KMS-11 (cell line): ENCODE data around the gene C16orf78.

Experiments
- H2AFZ ChIP-seq: fragments of 200-600 bp; sonication (generic); 2 replicates; pipeline ENCODE4 v1.6.1; 2016; ENCODE audit warnings: antibody characterized with exemption, mixed run types, low read depth
- H3K27ac ChIP-seq: fragments of 200-600 bp; sonication (generic); 2 replicates; pipeline ENCODE4 v1.6.1; 2016; ENCODE audit warnings: mild to moderate bottlenecking, mixed run types
- H3K27me3 ChIP-seq: fragments of 200-600 bp; sonication (generic); 2 replicates; pipeline ENCODE4 v1.6.1; 2017; ENCODE audit warnings: mild to moderate bottlenecking, low read depth, mixed run types, moderate library complexity; ENCODE audit not compliant: insufficient read depth
- H3K36me3 ChIP-seq: fragments of 200-600 bp; sonication (generic); 2 replicates; pipeline ENCODE4 v1.6.1; 2017; ENCODE audit warnings: mild to moderate bottlenecking, mixed run types; ENCODE audit not compliant: insufficient read depth
- H3K4me1 ChIP-seq: fragments of 200-600 bp; sonication (generic); 2 replicates; pipeline ENCODE4 v1.6.1; 2016; ENCODE audit warnings: mild to moderate bottlenecking, low read depth, mixed run types; ENCODE audit not compliant: poor library complexity, severe bottlenecking
- H3K4me2 ChIP-seq: fragments of 200-600 bp; sonication (generic); 2 replicates; pipeline ENCODE4 v1.7.0; 2016; ENCODE audit warnings: mild to moderate bottlenecking, mixed run types
- H3K4me3 ChIP-seq: fragments of 200-600 bp; sonication (generic); IDR thresholded peaks from 2 replicates; pipeline ENCODE4 v1.6.1; 2017; ENCODE audit warnings: low read depth, low read length, mixed read lengths; ENCODE audit not compliant: insufficient read depth
- H3K79me2 ChIP-seq: fragments of 200-600 bp; sonication (generic); 2 replicates; pipeline ENCODE4 v1.6.1; 2016; ENCODE audit warnings: low read depth, mixed run types; ENCODE audit not compliant: insufficient read depth
- H3K9ac ChIP-seq: fragments of 200-600 bp; sonication (generic); 2 replicates; pipeline ENCODE4 v1.6.1; 2016; ENCODE audit warnings: mild to moderate bottlenecking, mixed run types
- H4K20me1 ChIP-seq: fragments of 200-600 bp; sonication (generic); 2 replicates; pipeline ENCODE4 v1.6.1; 2016; ENCODE audit warnings: mild to moderate bottlenecking, mixed run types; ENCODE audit not compliant: insufficient read depth
- CTCF ChIP-seq: fragments of 200-600 bp; sonication (generic); conservative IDR thresholded peaks from 2 replicates; pipeline ENCODE4 v1.6.1; 2017; ENCODE audit warnings: low read depth, mild to moderate bottlenecking, antibody characterized with exemption, low read length, moderate library complexity, mixed read lengths

Gene C16orf78

GRCh38 chr16:49431040-49431439 is 57.4 kb downstream of the C16orf78 start:
- Histone ChIP-seq H3K36me3 (no peaks in the 10 kb centered on the region), H3K9ac (no peak overlapping the region)

DNA sequence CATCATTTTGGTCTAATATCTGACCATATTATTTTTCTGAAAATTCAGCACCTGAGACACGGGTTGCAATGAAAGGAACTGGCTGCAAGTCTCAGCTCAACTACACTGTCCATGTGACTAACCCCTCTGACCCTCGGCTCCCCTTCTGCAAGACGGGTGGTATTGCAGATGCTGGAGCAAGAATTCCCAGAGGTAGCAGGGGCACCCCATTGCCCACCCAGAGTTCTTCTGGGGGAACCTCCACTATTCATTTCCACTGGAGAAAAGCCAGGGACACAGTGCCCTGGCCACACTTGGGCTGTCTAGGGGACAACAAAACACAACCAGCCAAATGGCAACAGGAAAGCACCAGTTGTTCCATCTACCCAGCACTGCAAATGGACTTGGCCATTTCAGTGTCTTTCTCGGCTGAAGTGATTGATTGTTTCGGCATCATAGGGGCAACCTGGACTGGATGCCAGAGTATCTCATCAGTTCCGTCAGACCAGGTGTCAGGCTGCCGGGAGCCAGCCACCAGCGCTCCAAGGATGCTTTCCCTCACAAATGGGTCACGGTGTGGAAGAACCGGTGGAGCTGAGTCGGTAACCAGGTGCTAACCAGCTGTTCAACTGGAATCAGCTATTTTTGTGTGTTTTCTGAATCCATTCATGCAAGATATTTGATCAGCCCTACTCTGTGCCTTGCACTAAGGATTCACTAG is 58.1 kb downstream of the C16orf78 start:
- no peak overlapping the region for H2AFZ ChIP-seq
- no peak overlapping the region for H3K4me3 ChIP-seq
- H3K27me3 ChIP-seq = no peaks in the 10 kb centered on the region
- H3K36me3 ChIP-seq = no peaks in the 10 kb centered on the region
- no peak overlapping the region for H3K4me2 ChIP-seq
- H3K27ac ChIP-seq = no peak overlapping the region
- H3K79me2 ChIP-seq = no peaks in the 10 kb centered on the region
- no peak overlapping the region for H3K9ac ChIP-seq
- H3K4me1 ChIP-seq = no peaks in the 10 kb centered on the region
- TF ChIP-seq CTCF = no peak
- H4K20me1 ChIP-seq = no peaks in the 10 kb centered on the region

More at GRCh38 chr16:49431040-49431439, 57.4 kb downstream of the C16orf78 start:
- Histone ChIP-seq H3K4me1 (no peaks in the 10 kb centered on the region), H3K4me2 (no peak overlapping the region), H3K4me3 (no peak overlapping the region), H3K27ac (no peak overlapping the region), H3K79me2 (no peaks in the 10 kb centered on the region), H3K27me3 (no peaks in the 10 kb centered on the region), H2AFZ (no peak overlapping the region), H4K20me1 (no peaks in the 10 kb centered on the region)
- no peak for TF ChIP-seq CTCF

GRCh38 chr16:49434733-49435132 is 61.1 kb downstream of the C16orf78 start:
- H3K4me1 ChIP-seq = no peaks in the 10 kb centered on the region
- no peak for TF ChIP-seq CTCF
- H3K27me3 ChIP-seq = no peaks in the 10 kb centered on the region
- H3K4me2 ChIP-seq = no peak overlapping the region
- H3K9ac ChIP-seq = no peak overlapping the region
- H3K27ac ChIP-seq = no peak overlapping the region
- H3K36me3 ChIP-seq = no peaks in the 10 kb centered on the region
- no peak overlapping the region for H2AFZ ChIP-seq
- no peaks in the 10 kb centered on the region for H3K79me2 ChIP-seq
- no peaks in the 10 kb centered on the region for H4K20me1 ChIP-seq
- no peak overlapping the region for H3K4me3 ChIP-seq

GRCh38 chr16:49436181-49436580 is 62.6 kb downstream of the C16orf78 start:
- Histone ChIP-seq H3K4me1 (peaks cover 3% of the 10 kb centered on the region), H3K4me2 (no peak overlapping the region)
- no peak for TF ChIP-seq CTCF

More at GRCh38 chr16:49436181-49436580, 62.6 kb downstream of the C16orf78 start:
- Histone ChIP-seq H2AFZ (no peak overlapping the region), H3K79me2 (no peaks in the 10 kb centered on the region), H3K27me3 (no peaks in the 10 kb centered on the region), H3K4me3 (no peak overlapping the region), H4K20me1 (no peaks in the 10 kb centered on the region), H3K9ac (no peak overlapping the region), H3K27ac (no peak overlapping the region), H3K36me3 (no peaks in the 10 kb centered on the region)
